ENCODE results near the gene KRTAP5-6.

GRCh38 chr11:1742371-1742770, 45.4 kb downstream of the KRTAP5-6 start:
- TF ChIP-seq CTCF (tag by site-specific recombination; IDR thresholded peaks at IDR 0.05) (no peak), ZNF138 (tag by site-specific recombination; IDR thresholded peaks at IDR 0.05; ENCODE audit: borderline replicate concordance) (no peak), ZNF555 (tag by site-specific recombination; conservative IDR thresholded peaks at IDR 0.05) (no peak), YY1 (tag by site-specific recombination; IDR thresholded peaks at IDR 0.05) (no peak), ZNF747 (tag by site-specific recombination; IDR thresholded peaks at IDR 0.05) (no peak), PBX3 (CRISPR knock-in tag; IDR thresholded peaks at IDR 0.05) (no peak), KLF7 (tag by site-specific recombination; IDR thresholded peaks at IDR 0.05; ENCODE audit: borderline replicate concordance) (no peak), ZNF629 (tag by site-specific recombination; IDR thresholded peaks at IDR 0.05) (no peak)
